ENCODE measurements around the gene IZUMO1R. TPM values are rescaled to one million over a fixed set of nuclear protein-coding genes. Genes with fewer than 3 reads are reported as not detected.

Gene IZUMO1R
- total and polyA plus RNA-seq, 8 donors: not detected

- Histone ChIP-seq H3K9me3 (no peaks in the 10 kb centered on the region), H3K4me3 (no peak overlapping the region), H3K4me1 (peaks cover 0 to 8% (median 4%) of the 10 kb centered on the region in 4 donors), H3K36me3 (no peaks in the 10 kb centered on the region), H3K27ac (no peak overlapping the region), H3K27me3 (peaks cover 0 to 4% (median 0%) of the 10 kb centered on the region in 3 donors)
- TF ChIP-seq EP300 (IDR thresholded peaks at IDR 0.05) (no peak), POLR2A (IDR thresholded peaks at IDR 0.05) (no peak), POLR2AphosphoS5 (IDR thresholded peaks at IDR 0.05) (no peak)
- TF ChIP-seq, protein P1, sequence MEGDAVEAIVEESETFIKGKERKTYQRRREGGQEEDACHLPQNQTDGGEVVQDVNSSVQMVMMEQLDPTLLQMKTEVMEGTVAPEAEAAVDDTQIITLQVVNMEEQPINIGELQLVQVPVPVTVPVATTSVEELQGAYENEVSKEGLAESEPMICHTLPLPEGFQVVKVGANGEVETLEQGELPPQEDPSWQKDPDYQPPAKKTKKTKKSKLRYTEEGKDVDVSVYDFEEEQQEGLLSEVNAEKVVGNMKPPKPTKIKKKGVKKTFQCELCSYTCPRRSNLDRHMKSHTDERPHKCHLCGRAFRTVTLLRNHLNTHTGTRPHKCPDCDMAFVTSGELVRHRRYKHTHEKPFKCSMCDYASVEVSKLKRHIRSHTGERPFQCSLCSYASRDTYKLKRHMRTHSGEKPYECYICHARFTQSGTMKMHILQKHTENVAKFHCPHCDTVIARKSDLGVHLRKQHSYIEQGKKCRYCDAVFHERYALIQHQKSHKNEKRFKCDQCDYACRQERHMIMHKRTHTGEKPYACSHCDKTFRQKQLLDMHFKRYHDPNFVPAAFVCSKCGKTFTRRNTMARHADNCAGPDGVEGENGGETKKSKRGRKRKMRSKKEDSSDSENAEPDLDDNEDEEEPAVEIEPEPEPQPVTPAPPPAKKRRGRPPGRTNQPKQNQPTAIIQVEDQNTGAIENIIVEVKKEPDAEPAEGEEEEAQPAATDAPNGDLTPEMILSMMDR (IDR thresholded peaks at IDR 0.05): no peak
- intact Hi-C loops (cut with DNase I; ENCODE audit: low total_unique reads): no loop called here
- no peak for DNase-seq
- WGBS, 5 donors: 85 to 97% (median 93%) methylated on average over 14 of the region's 14 CpGs
These were observed 2.9 kb downstream of the IZUMO1R start for GRCh38 chr11:94307101-94307791.

GRCh38 chr11:94308024-94308423, 3.6 kb downstream of the IZUMO1R start:
- Histone ChIP-seq H3K4me3 (no peak overlapping the region), H3K27me3 (peaks cover 0 to 6% (median 2%) of the 10 kb centered on the region in 3 donors), H3K4me1 (peaks cover 0 to 8% (median 4%) of the 10 kb centered on the region in 4 donors), H3K36me3 (no peaks in the 10 kb centered on the region), H3K27ac (no peak overlapping the region), H3K9me3 (no peaks in the 10 kb centered on the region)
- WGBS, 5 donors: 76 to 88% (median 81%) methylated on average over 5 of the region's 5 CpGs
- intact Hi-C loops (cut with DNase I; ENCODE audit: low total_unique reads): no loop called here
- no peak for DNase-seq
- TF ChIP-seq, protein P1 (IDR thresholded peaks at IDR 0.05): no peak
- TF ChIP-seq POLR2A (IDR thresholded peaks at IDR 0.05) (no peak), POLR2AphosphoS5 (IDR thresholded peaks at IDR 0.05) (no peak)

- no peaks in the 10 kb centered on the region for H3K4me1 ChIP-seq
These were observed 5.4 kb downstream of the IZUMO1R start for GRCh38 chr11:94309757-94310156.

GRCh38 chr11:94310191-94310875, 6.0 kb downstream of the IZUMO1R start:
- no peaks in the 10 kb centered on the region for H3K4me1 ChIP-seq
- no peaks in the 10 kb centered on the region for H3K36me3 ChIP-seq
- intact Hi-C loops (cut with DNase I; ENCODE audit: low total_unique reads): no loop called here
- no peak for TF ChIP-seq EP300 (IDR thresholded peaks at IDR 0.05)
- no peak overlapping the region for H3K27ac ChIP-seq
- WGBS, 5 donors: 35 to 52% (median 46%) methylated on average over 5 of the region's 5 CpGs
- no peaks in the 10 kb centered on the region for H3K9me3 ChIP-seq
- no peak for DNase-seq
- H3K27me3 ChIP-seq: peaks cover 0 to 18% (median 3%) of the 10 kb centered on the region in 3 donors
- H3K4me3 ChIP-seq: no peak overlapping the region

More at GRCh38 chr11:94309757-94310156, 5.4 kb downstream of the IZUMO1R start:
- 25 to 48% (median 30%) methylated on average over 1 of the region's 1 CpG for WGBS, 5 donors
- peaks cover 0 to 18% (median 3%) of the 10 kb centered on the region in 3 donors for H3K27me3 ChIP-seq
- H3K4me3 ChIP-seq: no peak overlapping the region
- no peak for DNase-seq
- TF ChIP-seq POLR2A (IDR thresholded peaks at IDR 0.05) (no peak), POLR2AphosphoS5 (IDR thresholded peaks at IDR 0.05) (no peak), EP300 (IDR thresholded peaks at IDR 0.05) (no peak)
- TF ChIP-seq, protein P1 (IDR thresholded peaks at IDR 0.05): no peak
- H3K27ac ChIP-seq: no peak overlapping the region
- no peaks in the 10 kb centered on the region for H3K36me3 ChIP-seq
- intact Hi-C loops (cut with DNase I; ENCODE audit: low total_unique reads): no loop called here
- H3K9me3 ChIP-seq: no peaks in the 10 kb centered on the region
